HepG2 (cell line): ENCODE data around the gene ID3. TPM values are rescaled to one million over a fixed set of nuclear protein-coding genes. Genes with fewer than 3 reads are reported as not detected.

Experiments used
- ATAC-seq: fragments of 200-7000 bp; cut with Tn5 transposase; 3 replicates; pipeline ENCODE4 v1.9.1; 2020; ENCODE audit warnings: mild to moderate bottlenecking, moderate library complexity
- BruUV-seq: library from RNA; stranded (reverse); fragments of 400-500 nt; replicated peaks from 2 replicates; lab custom pipeline; 2021; lab: Mats Ljungman, UMichigan
- CTCF ChIA-PET: fragments of 300-600 bp; formaldehyde crosslinking; extraction: SDS; loops from one replicate; lab custom pipeline; 2021; ENCODE audit warnings: low total read pairs, inconsistent platforms, low intra/inter-chr PET ratio; lab: Yijun Ruan, JAX
- POLR2A ChIA-PET: fragments of 350-600 bp; sonication (Branson Sonifier 250); formaldehyde crosslinking; loops from one replicate; lab custom pipeline; 2020; ENCODE audit warnings: antibody characterized with exemption, inconsistent platforms; lab: Yijun Ruan, JAX
- DNase-seq: peaks from one replicate; pipeline ENCODE4 v3.0.0-alpha.2; 2015; ENCODE audit warnings: low spot score
- FAIRE-seq: peaks from 3 replicates; lab custom pipeline; 2011; peaks lifted over from hg19 to GRCh38; lab: Jason Lieb, UNC
- H2AFZ ChIP-seq: one replicate; pipeline ENCODE4 v1.6.1; 2011; ENCODE audit warnings: low read length, inconsistent platforms
- H3K27ac ChIP-seq: fragments of 300-600 bp; 3 replicates; pipeline ENCODE4 v1.8.0; 2011; ENCODE audit warnings: mixed run types, mild to moderate bottlenecking, mixed read lengths, low read length, inconsistent platforms; ENCODE audit not compliant: insufficient read depth; ENCODE audit errors: extremely low read length
- H3K27me3 ChIP-seq, 2 experiments: fragments of 200-600 bp in 1 of 2; 2 replicates in 1 of 2; 3 replicates in 1 of 2; pipeline versions ENCODE4 v1.6.0 to v1.8.0; 2011; ENCODE audit warnings: low read length in 2 of 2, mild to moderate bottlenecking in 2 of 2, moderate library complexity in 2 of 2, inconsistent platforms in 1 of 2; ENCODE audit not compliant: insufficient read depth in 2 of 2, control insufficient read depth in 1 of 2
- H3K36me3 ChIP-seq, 2 experiments: fragments of 200-600 bp in 1 of 2; replicated peaks in 1 of 2; 2 replicates in 1 of 2; 3 replicates in 1 of 2; pipeline versions ENCODE4 v1.5.1 to v1.8.0; 2011; ENCODE audit warnings: low read length in 2 of 2, inconsistent platforms in 1 of 2; ENCODE audit not compliant: insufficient read depth in 2 of 2, control insufficient read depth in 1 of 2
- H3K4me1 ChIP-seq: 2 replicates; pipeline ENCODE4 v1.5.1; 2012; ENCODE audit warnings: low read length, inconsistent platforms; ENCODE audit not compliant: insufficient read depth
- H3K4me2 ChIP-seq: 2 replicates; pipeline ENCODE4 v1.6.0; 2011; ENCODE audit warnings: low read depth, low read length, inconsistent platforms
- H3K4me3 ChIP-seq, 3 experiments: fragments of 200-600 bp in 1 of 3; sonication (generic), shearing (Covaris generic) in 1 of 3; replicated peaks in 1 of 3; 2 replicates each; pipeline ENCODE4 v1.5.1; 2011 to 2016; ENCODE audit warnings: low read length in 3 of 3, inconsistent platforms in 2 of 3, low read depth in 2 of 3, mild to moderate bottlenecking in 2 of 3, control low read depth in 1 of 3, mixed read lengths in 1 of 3; ENCODE audit not compliant: insufficient read depth in 1 of 3
- H3K79me2 ChIP-seq: one replicate; pipeline ENCODE4 v1.6.1; 2011; ENCODE audit warnings: low read length, inconsistent platforms; ENCODE audit not compliant: insufficient read depth
- H3K9ac ChIP-seq: 2 replicates; pipeline ENCODE4 v1.6.0; 2011; ENCODE audit warnings: mild to moderate bottlenecking, low read depth, low read length, inconsistent platforms; ENCODE audit not compliant: insufficient read depth
- H3K9me3 ChIP-seq: 2 replicates; pipeline ENCODE4 v1.5.1; 2012; ENCODE audit warnings: mild to moderate bottlenecking, low read length
- H4K20me1 ChIP-seq: 2 replicates; pipeline ENCODE4 v1.6.0; 2011; ENCODE audit warnings: inconsistent platforms, mild to moderate bottlenecking, low read length, moderate library complexity; ENCODE audit not compliant: insufficient read depth
- CSRNP2 ChIP-seq: sonication (generic); formaldehyde crosslinking; conservative IDR thresholded peaks from 2 replicates; pipeline ENCODE4 v1.8.0; 2022; ENCODE audit warnings: low read depth, missing genetic modification reagents
- GFI1 ChIP-seq: sonication (generic); formaldehyde crosslinking; IDR thresholded peaks from 2 replicates; pipeline ENCODE4 v1.5.0; 2020; ENCODE audit warnings: missing genetic modification reagents, mild to moderate bottlenecking, borderline replicate concordance
- NPAS2 ChIP-seq: sonication (generic); formaldehyde crosslinking; IDR thresholded peaks from 2 replicates; pipeline ENCODE4 v1.8.0; 2022; ENCODE audit warnings: mild to moderate bottlenecking, missing genetic modification reagents, borderline replicate concordance
- PTBP1 ChIP-seq: fragments of 200-400 bp; formaldehyde crosslinking; IDR thresholded peaks from 2 replicates; pipeline ENCODE4 v1.6.1; 2018; ENCODE audit warnings: low read length, low read depth; ENCODE audit not compliant: poor library complexity, severe bottlenecking
- REXO4 ChIP-seq: sonication (generic); formaldehyde crosslinking; IDR thresholded peaks from 2 replicates; pipeline ENCODE4 v1.8.0; 2022; ENCODE audit warnings: missing genetic modification reagents, mild to moderate bottlenecking, borderline replicate concordance
- ZNF160 ChIP-seq: sonication (generic); formaldehyde crosslinking; IDR thresholded peaks from 2 replicates; pipeline ENCODE4 v1.8.0; 2022; ENCODE audit warnings: mild to moderate bottlenecking, inconsistent platforms, missing genetic modification reagents
- ZNF414 ChIP-seq: sonication (generic); formaldehyde crosslinking; IDR thresholded peaks from 2 replicates; pipeline ENCODE4 v1.5.0; 2020; ENCODE audit warnings: missing genetic modification reagents
- ZNF441 ChIP-seq: sonication (generic); formaldehyde crosslinking; IDR thresholded peaks from 2 replicates; pipeline ENCODE4 v1.7.0; 2021; ENCODE audit warnings: missing genetic modification reagents, borderline replicate concordance
- WGBS: methylation state at CpG from one replicate; pipeline ENCODE4 v1.1.6; 2017; ENCODE audit warnings: low lambda C conversion rate; 5-methylcytosine and 5-hydroxymethylcytosine counted together
- in situ Hi-C: cut with HindIII; loops from 2 replicates; pipeline ENCODE4 v1.10.0; 2017; ENCODE audit warnings: low pct_unique_long_range_greater_than_20kb; ENCODE audit not compliant: extremely low pct_ligation_motif_present
- intact Hi-C: fragments of 100-400 bp; cut with micrococcal nuclease; formaldehyde crosslinking; loops from one replicate; pipeline ENCODE4 v1.10.0; 2022; ENCODE audit not compliant: unreplicated experiment
- polyA plus RNA-seq, 8 experiments: library from polyadenylated mRNA; depleted of rRNA in 3 of 8; stranded (reverse) in 7 of 8; unstranded in 1 of 8; fragments of >200 nt; fragmentation: Illumina TruSeq in 4 of 8; extraction: Trizol in 4 of 8; gene quantifications; 2 replicates each; pipeline versions ENCODE4 v1.2.1 to v1.2.3, GENCODE V29; 2011 to 2016; ENCODE audit warnings: low read depth in 4 of 8, missing spikeins in 1 of 8, mixed read lengths in 1 of 8; ENCODE audit not compliant: insufficient read depth in 1 of 8
- total RNA-seq, 5 experiments: library from RNA; depleted of rRNA; stranded (reverse); fragments of >200 nt; fragmentation: Illumina TruSeq; extraction: Trizol; gene quantifications; 2 replicates each; pipeline ENCODE4 v1.2.3, GENCODE V29; 2016; ENCODE audit warnings: low read depth in 1 of 5

The ID3 gene
- total and polyA plus RNA-seq, 2 of the 13 experiments (the other 11 are each of a cell fraction or from before 2014, with no cell fraction given) = 64.8 to 115 TPM

GRCh38 chr1:23524716-23525401 lies 34.4 kb downstream of the ID3 start:
- no peak overlapping the region for H3K4me2 ChIP-seq
- TF ChIP-seq REXO4 (CRISPR knock-in tag) (no peak), PTBP1 (no peak), NPAS2 (no peak), CSRNP2 (CRISPR knock-in tag) (no peak), ZNF160 (CRISPR knock-in tag) (no peak), GFI1 (CRISPR knock-in tag) (no peak), ZNF414 (CRISPR knock-in tag) (no peak), ZNF441 (CRISPR knock-in tag) (no peak)
- TF ChIP-seq, all 625 proteins: peak for 0
- H3K36me3 ChIP-seq = peaks cover 1 to 16% of the 10 kb centered on the region in 2 experiments; a peak in 3 of 5 replicates
- H4K20me1 ChIP-seq = no peaks in the 10 kb centered on the region
- H3K27me3 ChIP-seq = no peaks in the 10 kb centered on the region
- H3K9ac ChIP-seq = no peak overlapping the region
- CTCF ChIA-PET = no interaction called here
- no TSS peak for BruUV-seq
- no peaks in the 10 kb centered on the region for H3K9me3 ChIP-seq
- FAIRE-seq (no peak), DNase-seq (no peak), ATAC-seq (no peak)
- POLR2A ChIA-PET = no interaction called here
- H3K79me2 ChIP-seq = no peaks in the 10 kb centered on the region
- H3K4me1 ChIP-seq = peaks cover 31% of the 10 kb centered on the region
- in situ Hi-C loops = no loop called here
- H3K27ac ChIP-seq = no peak overlapping the region
- intact Hi-C loops = no loop called here
- 68% methylated on average over 6 of the region's 9 CpGs for WGBS
- H2AFZ ChIP-seq = no peak overlapping the region
- H3K4me3 ChIP-seq = no peak overlapping the region
